ENCODE results near the gene RCAN2.

RCAN2 gene

DNA sequence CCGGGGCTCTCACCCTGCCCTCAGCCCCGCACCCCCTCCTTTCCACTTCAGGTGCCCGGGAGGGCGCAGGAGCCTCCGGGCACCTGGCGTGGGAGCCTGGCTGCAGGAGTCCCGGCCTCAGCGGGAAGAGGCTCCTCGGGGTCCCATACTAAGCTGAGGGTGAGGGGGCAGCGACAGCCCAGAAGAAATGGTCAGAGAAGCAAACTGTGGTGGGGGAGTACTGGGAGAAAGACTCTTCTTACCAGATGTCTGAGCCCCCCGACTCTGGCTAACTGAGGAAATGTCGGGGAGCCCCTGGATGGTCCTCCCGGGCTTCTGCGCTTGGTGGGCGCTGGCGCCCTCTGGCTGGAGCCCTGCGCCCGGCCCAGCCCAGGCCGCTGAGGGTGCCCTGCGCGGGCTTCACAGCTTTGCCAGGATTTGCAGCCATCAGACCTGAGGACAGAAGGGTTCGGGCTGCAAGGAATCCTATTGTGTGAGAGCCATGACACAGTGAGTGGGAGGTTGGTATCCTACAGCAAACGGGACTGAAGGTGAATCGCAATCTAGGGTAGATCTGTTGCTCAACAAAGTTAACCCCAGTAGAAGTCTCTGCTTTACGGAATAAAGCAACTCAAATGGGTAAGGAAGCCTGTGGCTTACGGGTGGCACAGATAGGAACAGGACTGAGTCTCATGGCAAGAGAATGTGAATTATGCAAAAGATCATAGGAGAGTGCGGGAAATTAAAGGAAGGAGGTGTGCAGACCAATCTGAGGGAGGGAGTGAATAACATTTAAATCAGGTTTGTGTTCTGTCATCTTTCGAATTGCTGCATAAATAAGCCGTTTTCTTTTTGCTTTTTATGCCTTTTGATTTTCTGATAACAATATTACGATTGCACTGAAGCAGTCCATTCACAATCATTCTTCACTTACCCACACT, 639 bp upstream of the RCAN2 start:
- TF ChIP-seq GLIS3 (CRISPR knock-in tag; IDR thresholded peaks at IDR 0.05) (no peak), ESRRG (CRISPR knock-in tag; IDR thresholded peaks at IDR 0.05) (no peak), ISL1 (CRISPR knock-in tag; IDR thresholded peaks at IDR 0.05) (no peak), ARNTL (CRISPR knock-in tag; IDR thresholded peaks at IDR 0.05; ENCODE audit: borderline replicate concordance, low read depth) (no peak), ZNF565 (CRISPR knock-in tag; conservative IDR thresholded peaks at IDR 0.05; ENCODE audit: low read depth) (no peak), TCF4 (CRISPR knock-in tag; IDR thresholded peaks at IDR 0.05; ENCODE audit: borderline replicate concordance) (no peak), OSR1 (CRISPR knock-in tag; IDR thresholded peaks at IDR 0.05) (no peak), PPARA (CRISPR knock-in tag; IDR thresholded peaks at IDR 0.05; ENCODE audit: borderline replicate concordance) (no peak), SNAI2 (CRISPR knock-in tag; IDR thresholded peaks at IDR 0.05) (no peak), ZNF70 (CRISPR knock-in tag; IDR thresholded peaks at IDR 0.05) (no peak), ZFP3 (CRISPR knock-in tag; IDR thresholded peaks at IDR 0.05) (no peak), ZC3H10 (CRISPR knock-in tag; IDR thresholded peaks at IDR 0.05) (no peak)
- TF ChIP-seq, protein P1, sequence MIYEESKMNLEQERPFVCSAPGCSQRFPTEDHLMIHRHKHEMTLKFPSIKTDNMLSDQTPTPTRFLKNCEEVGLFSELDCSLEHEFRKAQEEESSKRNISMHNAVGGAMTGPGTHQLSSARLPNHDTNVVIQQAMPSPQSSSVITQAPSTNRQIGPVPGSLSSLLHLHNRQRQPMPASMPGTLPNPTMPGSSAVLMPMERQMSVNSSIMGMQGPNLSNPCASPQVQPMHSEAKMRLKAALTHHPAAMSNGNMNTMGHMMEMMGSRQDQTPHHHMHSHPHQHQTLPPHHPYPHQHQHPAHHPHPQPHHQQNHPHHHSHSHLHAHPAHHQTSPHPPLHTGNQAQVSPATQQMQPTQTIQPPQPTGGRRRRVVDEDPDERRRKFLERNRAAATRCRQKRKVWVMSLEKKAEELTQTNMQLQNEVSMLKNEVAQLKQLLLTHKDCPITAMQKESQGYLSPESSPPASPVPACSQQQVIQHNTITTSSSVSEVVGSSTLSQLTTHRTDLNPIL (CRISPR knock-in tag; IDR thresholded peaks at IDR 0.05; ENCODE audit: low read depth): no peak
- TF ChIP-seq, protein P2, sequence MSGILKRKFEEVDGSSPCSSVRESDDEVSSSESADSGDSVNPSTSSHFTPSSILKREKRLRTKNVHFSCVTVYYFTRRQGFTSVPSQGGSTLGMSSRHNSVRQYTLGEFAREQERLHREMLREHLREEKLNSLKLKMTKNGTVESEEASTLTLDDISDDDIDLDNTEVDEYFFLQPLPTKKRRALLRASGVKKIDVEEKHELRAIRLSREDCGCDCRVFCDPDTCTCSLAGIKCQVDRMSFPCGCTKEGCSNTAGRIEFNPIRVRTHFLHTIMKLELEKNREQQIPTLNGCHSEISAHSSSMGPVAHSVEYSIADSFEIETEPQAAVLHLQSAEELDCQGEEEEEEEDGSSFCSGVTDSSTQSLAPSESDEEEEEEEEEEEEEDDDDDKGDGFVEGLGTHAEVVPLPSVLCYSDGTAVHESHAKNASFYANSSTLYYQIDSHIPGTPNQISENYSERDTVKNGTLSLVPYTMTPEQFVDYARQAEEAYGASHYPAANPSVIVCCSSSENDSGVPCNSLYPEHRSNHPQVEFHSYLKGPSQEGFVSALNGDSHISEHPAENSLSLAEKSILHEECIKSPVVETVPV (CRISPR knock-in tag; IDR thresholded peaks at IDR 0.05): no peak
- TF ChIP-seq, protein P3, sequence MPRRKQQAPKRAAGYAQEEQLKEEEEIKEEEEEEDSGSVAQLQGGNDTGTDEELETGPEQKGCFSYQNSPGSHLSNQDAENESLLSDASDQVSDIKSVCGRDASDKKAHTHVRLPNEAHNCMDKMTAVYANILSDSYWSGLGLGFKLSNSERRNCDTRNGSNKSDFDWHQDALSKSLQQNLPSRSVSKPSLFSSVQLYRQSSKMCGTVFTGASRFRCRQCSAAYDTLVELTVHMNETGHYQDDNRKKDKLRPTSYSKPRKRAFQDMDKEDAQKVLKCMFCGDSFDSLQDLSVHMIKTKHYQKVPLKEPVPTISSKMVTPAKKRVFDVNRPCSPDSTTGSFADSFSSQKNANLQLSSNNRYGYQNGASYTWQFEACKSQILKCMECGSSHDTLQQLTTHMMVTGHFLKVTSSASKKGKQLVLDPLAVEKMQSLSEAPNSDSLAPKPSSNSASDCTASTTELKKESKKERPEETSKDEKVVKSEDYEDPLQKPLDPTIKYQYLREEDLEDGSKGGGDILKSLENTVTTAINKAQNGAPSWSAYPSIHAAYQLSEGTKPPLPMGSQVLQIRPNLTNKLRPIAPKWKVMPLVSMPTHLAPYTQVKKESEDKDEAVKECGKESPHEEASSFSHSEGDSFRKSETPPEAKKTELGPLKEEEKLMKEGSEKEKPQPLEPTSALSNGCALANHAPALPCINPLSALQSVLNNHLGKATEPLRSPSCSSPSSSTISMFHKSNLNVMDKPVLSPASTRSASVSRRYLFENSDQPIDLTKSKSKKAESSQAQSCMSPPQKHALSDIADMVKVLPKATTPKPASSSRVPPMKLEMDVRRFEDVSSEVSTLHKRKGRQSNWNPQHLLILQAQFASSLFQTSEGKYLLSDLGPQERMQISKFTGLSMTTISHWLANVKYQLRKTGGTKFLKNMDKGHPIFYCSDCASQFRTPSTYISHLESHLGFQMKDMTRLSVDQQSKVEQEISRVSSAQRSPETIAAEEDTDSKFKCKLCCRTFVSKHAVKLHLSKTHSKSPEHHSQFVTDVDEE (CRISPR knock-in tag; IDR thresholded peaks at IDR 0.05): no peak
- TF ChIP-seq, protein P4, sequence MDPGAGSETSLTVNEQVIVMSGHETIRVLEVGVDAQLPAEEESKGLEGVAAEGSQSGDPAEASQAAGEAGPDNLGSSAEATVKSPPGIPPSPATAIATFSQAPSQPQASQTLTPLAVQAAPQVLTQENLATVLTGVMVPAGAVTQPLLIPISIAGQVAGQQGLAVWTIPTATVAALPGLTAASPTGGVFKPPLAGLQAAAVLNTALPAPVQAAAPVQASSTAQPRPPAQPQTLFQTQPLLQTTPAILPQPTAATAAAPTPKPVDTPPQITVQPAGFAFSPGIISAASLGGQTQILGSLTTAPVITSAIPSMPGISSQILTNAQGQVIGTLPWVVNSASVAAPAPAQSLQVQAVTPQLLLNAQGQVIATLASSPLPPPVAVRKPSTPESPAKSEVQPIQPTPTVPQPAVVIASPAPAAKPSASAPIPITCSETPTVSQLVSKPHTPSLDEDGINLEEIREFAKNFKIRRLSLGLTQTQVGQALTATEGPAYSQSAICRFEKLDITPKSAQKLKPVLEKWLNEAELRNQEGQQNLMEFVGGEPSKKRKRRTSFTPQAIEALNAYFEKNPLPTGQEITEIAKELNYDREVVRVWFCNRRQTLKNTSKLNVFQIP (CRISPR knock-in tag; IDR thresholded peaks at IDR 0.05; ENCODE audit: borderline replicate concordance, low read depth): no peak
- TF ChIP-seq, protein P5, sequence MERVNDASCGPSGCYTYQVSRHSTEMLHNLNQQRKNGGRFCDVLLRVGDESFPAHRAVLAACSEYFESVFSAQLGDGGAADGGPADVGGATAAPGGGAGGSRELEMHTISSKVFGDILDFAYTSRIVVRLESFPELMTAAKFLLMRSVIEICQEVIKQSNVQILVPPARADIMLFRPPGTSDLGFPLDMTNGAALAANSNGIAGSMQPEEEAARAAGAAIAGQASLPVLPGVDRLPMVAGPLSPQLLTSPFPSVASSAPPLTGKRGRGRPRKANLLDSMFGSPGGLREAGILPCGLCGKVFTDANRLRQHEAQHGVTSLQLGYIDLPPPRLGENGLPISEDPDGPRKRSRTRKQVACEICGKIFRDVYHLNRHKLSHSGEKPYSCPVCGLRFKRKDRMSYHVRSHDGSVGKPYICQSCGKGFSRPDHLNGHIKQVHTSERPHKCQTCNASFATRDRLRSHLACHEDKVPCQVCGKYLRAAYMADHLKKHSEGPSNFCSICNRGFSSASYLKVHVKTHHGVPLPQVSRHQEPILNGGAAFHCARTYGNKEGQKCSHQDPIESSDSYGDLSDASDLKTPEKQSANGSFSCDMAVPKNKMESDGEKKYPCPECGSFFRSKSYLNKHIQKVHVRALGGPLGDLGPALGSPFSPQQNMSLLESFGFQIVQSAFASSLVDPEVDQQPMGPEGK (CRISPR knock-in tag; IDR thresholded peaks at IDR 0.05; ENCODE audit: borderline replicate concordance): no peak
- peak; percentile 88 for ATAC-seq

DNA sequence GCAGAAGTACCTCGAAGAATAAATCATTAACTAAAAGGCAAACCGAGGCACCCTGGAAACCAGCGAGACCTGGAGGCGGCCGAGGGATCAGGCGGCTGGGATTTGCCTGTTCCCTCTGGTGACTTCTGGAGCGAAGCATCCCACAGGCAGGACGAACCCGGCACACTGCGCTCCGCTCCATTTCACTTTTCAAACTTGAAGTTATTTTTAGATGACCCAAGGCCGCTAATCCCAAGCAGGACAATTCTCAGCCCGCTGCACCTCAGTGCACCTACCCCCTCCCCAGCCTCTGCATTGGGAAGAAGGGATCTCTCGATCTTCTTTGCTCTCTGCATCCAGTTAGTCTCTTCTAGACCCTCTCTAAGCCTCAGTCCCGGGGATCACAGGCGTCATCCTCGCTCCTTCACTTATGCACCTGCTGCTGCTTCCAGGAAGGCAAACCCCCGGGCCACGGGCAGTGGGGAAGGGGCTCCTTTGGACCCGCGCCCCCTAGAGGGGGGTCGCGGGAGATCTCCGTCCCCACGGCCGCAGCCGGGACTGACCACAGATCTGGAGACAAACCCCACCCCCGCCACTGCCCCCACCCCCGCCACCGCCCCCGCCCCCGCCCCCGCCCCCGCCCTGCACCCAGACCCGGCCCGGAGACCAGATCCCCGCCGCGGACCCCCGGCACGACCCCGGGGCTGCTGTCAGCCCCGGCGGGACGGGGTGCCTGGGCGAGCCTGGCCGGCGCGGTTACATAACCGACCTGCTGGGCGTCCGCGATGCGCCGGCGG, 636 bp downstream of the RCAN2 start:
- ATAC-seq: no peak
- TF ChIP-seq TCF4 (CRISPR knock-in tag; IDR thresholded peaks at IDR 0.05; ENCODE audit: borderline replicate concordance) (no peak), ZFP3 (CRISPR knock-in tag; IDR thresholded peaks at IDR 0.05) (no peak), TOX (CRISPR knock-in tag; IDR thresholded peaks at IDR 0.05; ENCODE audit: borderline replicate concordance) (no peak), GLIS3 (CRISPR knock-in tag; IDR thresholded peaks at IDR 0.05) (no peak), PPARA (CRISPR knock-in tag; IDR thresholded peaks at IDR 0.05; ENCODE audit: borderline replicate concordance) (no peak), ZNF70 (CRISPR knock-in tag; IDR thresholded peaks at IDR 0.05) (no peak), ESRRG (CRISPR knock-in tag; IDR thresholded peaks at IDR 0.05) (no peak), BACH2 (CRISPR knock-in tag; IDR thresholded peaks at IDR 0.05; ENCODE audit: borderline replicate concordance) (no peak), CSDC2 (CRISPR knock-in tag; IDR thresholded peaks at IDR 0.05) (no peak), ZC3H10 (CRISPR knock-in tag; IDR thresholded peaks at IDR 0.05) (no peak)
- TF ChIP-seq, protein P1 (CRISPR knock-in tag; IDR thresholded peaks at IDR 0.05; ENCODE audit: low read depth): no peak
- TF ChIP-seq, protein P3 (CRISPR knock-in tag; IDR thresholded peaks at IDR 0.05): no peak
- TF ChIP-seq, protein P2 (CRISPR knock-in tag; IDR thresholded peaks at IDR 0.05): no peak

Measured in SK-N-SH treated with all-trans-retinoic acid at 6 μM for 48 hours (cell line).